Bronchial epithelial cell (primary cell): ENCODE data around the gene ANKS1A. TPM values are rescaled to one million over a fixed set of nuclear protein-coding genes. Genes with fewer than 3 reads are reported as not detected.

Experiments used
- DNase-seq: peaks from one replicate; pipeline ENCODE4 v3.0.0-alpha.2; 2010; ENCODE audit warnings: low read depth
- FAIRE-seq: peaks from 2 replicates; lab custom pipeline; 2011; peaks lifted over from hg19 to GRCh38; lab: Jason Lieb, UNC
- H3K27me3 ChIP-seq: 2 replicates; pipeline ENCODE4 v1.5.1; 2011; ENCODE audit warnings: low read length; ENCODE audit not compliant: control insufficient read depth, insufficient read depth
- H3K36me3 ChIP-seq: 2 replicates; pipeline ENCODE4 v1.5.1; 2011; ENCODE audit warnings: low read length; ENCODE audit not compliant: control insufficient read depth, insufficient read depth
- H3K4me3 ChIP-seq: 2 replicates; pipeline ENCODE4 v1.5.1; 2011; ENCODE audit warnings: mild to moderate bottlenecking, low read depth, low read length, control low read depth
- total RNA-seq: library from RNA; depleted of rRNA; stranded (reverse); fragments of >200 nt; gene quantifications from 2 replicates; pipeline ENCODE4 v1.2.1, GENCODE V29; 2014
- TF ChIP-seq, protein P1 (sequence below): IDR thresholded peaks from 2 replicates; pipeline ENCODE4 v1.5.1; 2011; ENCODE audit warnings: mild to moderate bottlenecking, moderate library complexity, low read length, control low read depth, inconsistent platforms; ENCODE audit not compliant: insufficient read depth, severe bottlenecking

ANKS1A gene
- total RNA-seq, 1 donor from 2014 or later = 9.5 TPM

DNA sequence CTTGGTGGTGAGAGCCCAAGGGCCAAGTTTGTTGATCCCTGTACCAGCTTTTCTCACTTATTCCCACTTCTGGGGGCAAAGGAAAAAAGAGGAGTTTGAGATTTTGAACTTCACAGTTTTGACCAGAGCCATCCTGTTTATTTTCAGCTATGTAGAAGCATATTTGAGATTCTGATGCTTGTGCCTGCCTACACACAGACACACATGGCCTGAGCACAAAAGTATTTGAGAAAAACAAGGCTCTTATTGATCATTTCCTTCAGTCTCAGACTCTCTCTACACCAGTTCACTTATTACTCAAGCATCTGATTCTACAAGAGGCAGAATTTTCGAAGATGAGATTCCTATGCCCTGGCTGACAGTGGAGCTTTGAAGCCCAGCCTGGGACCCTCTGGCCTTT is 151.3 kb downstream of the ANKS1A start:
- TF ChIP-seq, protein P1, sequence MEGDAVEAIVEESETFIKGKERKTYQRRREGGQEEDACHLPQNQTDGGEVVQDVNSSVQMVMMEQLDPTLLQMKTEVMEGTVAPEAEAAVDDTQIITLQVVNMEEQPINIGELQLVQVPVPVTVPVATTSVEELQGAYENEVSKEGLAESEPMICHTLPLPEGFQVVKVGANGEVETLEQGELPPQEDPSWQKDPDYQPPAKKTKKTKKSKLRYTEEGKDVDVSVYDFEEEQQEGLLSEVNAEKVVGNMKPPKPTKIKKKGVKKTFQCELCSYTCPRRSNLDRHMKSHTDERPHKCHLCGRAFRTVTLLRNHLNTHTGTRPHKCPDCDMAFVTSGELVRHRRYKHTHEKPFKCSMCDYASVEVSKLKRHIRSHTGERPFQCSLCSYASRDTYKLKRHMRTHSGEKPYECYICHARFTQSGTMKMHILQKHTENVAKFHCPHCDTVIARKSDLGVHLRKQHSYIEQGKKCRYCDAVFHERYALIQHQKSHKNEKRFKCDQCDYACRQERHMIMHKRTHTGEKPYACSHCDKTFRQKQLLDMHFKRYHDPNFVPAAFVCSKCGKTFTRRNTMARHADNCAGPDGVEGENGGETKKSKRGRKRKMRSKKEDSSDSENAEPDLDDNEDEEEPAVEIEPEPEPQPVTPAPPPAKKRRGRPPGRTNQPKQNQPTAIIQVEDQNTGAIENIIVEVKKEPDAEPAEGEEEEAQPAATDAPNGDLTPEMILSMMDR = no peak
- H3K27me3 ChIP-seq = no peaks in the 10 kb centered on the region
- no peak for DNase-seq
- H3K36me3 ChIP-seq = peaks cover 2% of the 10 kb centered on the region
- FAIRE-seq = no peak
- H3K4me3 ChIP-seq = no peak overlapping the region

DNA sequence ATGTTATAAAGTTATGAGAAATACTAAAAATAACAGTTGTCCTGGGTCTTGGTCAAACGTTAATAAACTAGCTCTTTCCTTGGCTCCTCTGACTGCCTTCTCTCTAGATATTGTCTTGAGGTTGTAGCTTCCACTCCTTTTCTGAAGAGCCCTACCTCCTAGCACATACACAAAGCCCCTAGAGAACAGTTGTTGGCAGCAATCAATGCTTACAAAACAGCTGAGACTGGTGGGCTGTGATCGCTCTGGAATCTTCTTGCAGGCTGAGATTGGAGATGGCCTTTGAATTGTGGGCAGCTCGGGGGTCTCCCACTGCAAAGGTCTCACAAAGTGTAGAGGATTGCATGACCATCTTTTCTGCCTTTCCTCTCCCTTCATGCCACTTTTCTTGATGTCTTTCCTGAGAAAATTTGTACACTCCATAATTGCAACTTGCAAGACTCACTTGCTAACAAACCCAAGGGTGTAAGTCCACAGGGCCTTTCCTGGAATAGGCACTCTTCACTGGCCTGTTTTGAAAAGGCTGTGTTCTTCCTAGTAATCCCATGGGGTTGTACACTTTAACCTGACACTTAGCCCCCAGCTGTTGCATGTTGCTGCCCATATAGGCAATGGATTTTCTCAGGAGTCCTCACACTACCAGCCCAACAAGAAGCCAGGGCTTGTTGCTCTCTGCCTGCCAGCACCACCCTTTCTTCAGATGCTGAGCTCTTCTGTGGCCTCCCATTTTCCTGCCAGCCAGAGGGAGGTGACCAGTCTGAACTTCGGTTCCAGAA is 152.2 kb downstream of the ANKS1A start:
- no peak overlapping the region for H3K4me3 ChIP-seq
- peaks cover 2% of the 10 kb centered on the region for H3K36me3 ChIP-seq
- FAIRE-seq (no peak), DNase-seq (no peak)
- no peaks in the 10 kb centered on the region for H3K27me3 ChIP-seq
- TF ChIP-seq, protein P1 = no peak

DNA sequence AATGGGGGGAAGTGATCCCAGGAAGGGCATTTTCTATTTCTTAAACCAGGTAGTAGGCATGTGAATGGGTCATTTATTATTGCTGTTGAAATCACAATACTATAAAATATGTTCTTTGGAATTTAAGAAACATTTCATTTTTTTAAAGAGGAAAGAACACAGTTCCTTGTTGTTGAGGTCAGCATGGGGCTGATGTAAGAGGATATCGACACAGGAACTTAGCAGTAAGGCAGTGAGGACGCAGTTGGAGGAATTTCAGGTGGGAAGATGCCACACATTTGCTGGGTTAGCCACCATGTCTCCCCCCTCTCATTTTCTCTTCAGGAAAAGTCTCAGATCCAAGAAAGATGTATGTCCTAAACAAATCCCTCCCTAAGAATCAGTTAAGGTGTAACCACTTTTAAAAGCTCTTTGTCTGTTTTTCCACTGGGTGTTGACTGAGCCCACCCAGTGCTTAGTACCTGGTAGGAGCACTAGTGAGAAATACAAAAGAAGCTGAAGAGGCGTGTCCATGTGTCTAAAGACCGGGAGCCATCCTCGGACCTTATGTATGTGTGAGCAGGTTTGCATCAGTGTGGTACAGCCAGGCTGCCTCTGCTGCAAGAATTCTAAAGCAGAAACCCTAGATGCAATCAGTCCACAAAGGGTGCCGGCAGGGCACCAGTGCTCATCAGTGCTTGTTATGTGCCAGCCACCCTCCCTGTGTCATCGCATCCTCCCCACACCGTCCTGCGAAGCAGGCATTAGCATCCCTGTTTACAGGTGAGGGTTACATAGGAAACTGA is 153.2 kb downstream of the ANKS1A start:
- no peaks in the 10 kb centered on the region for H3K27me3 ChIP-seq
- FAIRE-seq (no peak), DNase-seq (no peak)
- peaks cover 2% of the 10 kb centered on the region for H3K36me3 ChIP-seq
- TF ChIP-seq, protein P1 = no peak
- H3K4me3 ChIP-seq = no peak overlapping the region

DNA sequence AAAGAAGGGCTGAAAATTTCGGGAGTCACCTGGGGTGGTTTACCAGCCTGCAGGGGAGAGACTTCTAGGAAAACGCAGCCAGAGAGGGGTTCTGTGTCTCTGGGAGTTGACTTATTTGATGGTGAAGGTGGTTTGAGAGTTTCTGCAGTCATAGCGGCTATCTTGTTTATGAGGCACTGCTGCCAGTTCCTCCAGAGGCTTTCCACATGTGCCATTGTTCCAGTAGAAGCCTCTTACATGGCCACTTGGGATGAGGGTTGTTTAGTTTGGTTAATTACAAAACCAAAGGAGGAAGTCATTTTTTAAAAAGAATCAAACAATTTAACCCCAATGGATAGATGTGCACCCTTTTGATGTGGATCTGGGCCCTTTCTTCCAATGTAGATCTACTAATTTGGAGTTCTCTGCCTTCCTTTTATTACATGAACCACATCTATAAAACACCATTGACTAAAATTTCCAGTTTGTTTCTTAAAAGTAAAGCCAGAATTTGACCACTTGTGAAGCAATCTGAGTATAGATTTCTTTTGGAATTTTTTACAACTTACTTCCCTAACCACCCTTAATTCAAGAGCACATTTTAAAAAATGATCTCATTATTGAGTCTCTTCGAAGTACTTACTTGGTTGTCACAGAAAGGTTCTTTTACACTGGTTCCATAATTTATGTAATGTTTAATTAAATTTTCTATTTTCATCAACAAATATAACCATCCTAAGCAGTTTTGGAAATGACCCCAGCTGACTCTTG is 154.5 kb downstream of the ANKS1A start:
- DNase-seq = no peak
- Histone ChIP-seq H3K4me3 (no peak overlapping the region), H3K27me3 (no peaks in the 10 kb centered on the region), H3K36me3 (peaks cover 2% of the 10 kb centered on the region)
- TF ChIP-seq, protein P1 = no peak
- FAIRE-seq = no peak

DNA sequence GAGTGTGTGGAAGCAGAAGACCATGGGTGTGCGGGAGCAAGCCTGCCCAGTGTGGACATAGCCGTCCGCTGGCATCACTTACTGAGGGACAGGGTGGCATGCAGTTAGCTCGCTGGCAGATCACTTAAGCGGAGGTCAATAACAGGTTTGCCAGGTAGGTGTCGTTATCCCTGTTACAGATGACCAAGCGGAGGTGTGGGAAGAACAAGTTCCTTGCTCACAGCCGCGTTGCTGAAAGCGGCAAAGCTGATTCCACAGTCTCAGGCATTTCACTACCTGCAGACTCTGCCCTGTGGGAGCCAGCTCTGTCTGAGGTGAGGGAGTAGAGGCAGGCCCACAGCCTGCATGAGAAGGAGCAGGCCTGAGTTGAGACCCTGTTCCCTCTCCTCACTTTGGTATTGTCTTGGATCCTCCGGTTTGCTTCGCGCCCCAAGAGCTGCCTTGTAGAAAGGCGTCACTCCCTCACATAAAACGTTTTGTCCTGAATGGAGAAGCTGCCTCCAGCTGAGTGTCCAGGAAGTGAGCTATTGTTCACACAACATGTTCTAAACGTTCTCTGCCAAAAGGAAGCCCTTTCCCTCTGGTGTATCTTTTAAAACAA is 155.2 kb downstream of the ANKS1A start:
- Histone ChIP-seq H3K4me3 (no peak overlapping the region), H3K27me3 (no peaks in the 10 kb centered on the region), H3K36me3 (peaks cover 2% of the 10 kb centered on the region)
- DNase-seq (peak; percentile 64), FAIRE-seq (no peak)
- TF ChIP-seq, protein P1 = peak; percentile 43
